Endometrial microvascular endothelial cells (primary cell): Measurements from ENCODE around the gene DNM2. TPM values are rescaled to one million over a fixed set of nuclear protein-coding genes. Genes with fewer than 3 reads are reported as not detected.
"Not testable (repeated sequence)": the region's sequence is repeated elsewhere in the genome, so short reads cannot be mapped to it uniquely, and the experiment has no call there.

Experiments
- in situ Hi-C: cut with HindIII; loops from 2 replicates; pipeline ENCODE4 v1.10.0; 2017; ENCODE audit warnings: low sequenced_read_pairs, low pct_unique_long_range_greater_than_20kb; ENCODE audit errors: inconsistent ontology term
- total RNA-seq: library from RNA; depleted of rRNA; stranded (reverse); fragments of >200 nt; gene quantifications from one replicate; pipeline ENCODE4 v1.2.3, GENCODE V29; 2015; ENCODE audit errors: inconsistent ontology term

Gene DNM2
- total RNA-seq, 1 donor from 2014 or later = 110 TPM

GRCh38 chr19:10868872-10869547, 151.1 kb downstream of the DNM2 start:
- in situ Hi-C loops = no loop called here

GRCh38 chr19:10869872-10870311, 152.0 kb downstream of the DNM2 start:
- in situ Hi-C loops = not testable (repeated sequence)

GRCh38 chr19:10870501-10870954, 152.6 kb downstream of the DNM2 start:
- in situ Hi-C loops = no loop called here

GRCh38 chr19:10870955-10871603, 153.2 kb downstream of the DNM2 start, which contains the start of gene CARM1:
Gene CARM1 (plus strand): TSS chr19:10871553. CDS start chr19:10871703, 150 bp downstream.
- in situ Hi-C loops = no loop called here

GRCh38 chr19:10871711-10872545, 154.0 kb downstream of the DNM2 start:
- in situ Hi-C loops = no loop called here

GRCh38 chr19:10872546-10873107, 154.7 kb downstream of the DNM2 start:
- in situ Hi-C loops = no loop called here

- in situ Hi-C loops = no loop called here
Observed at GRCh38 chr19:10874024-10874423, 156.1 kb downstream of the DNM2 start.

- in situ Hi-C loops = loop anchor here (25.0 kb wide), 1 partner anchor 161 kb away; no protein-coding TSS in a partner anchor
Observed at GRCh38 chr19:10876459-10877240, 158.8 kb downstream of the DNM2 start.

- in situ Hi-C loops = loop anchor here (25.0 kb wide), 1 partner anchor 160 kb away; no protein-coding TSS in a partner anchor
Observed at GRCh38 chr19:10877608-10878007, 159.7 kb downstream of the DNM2 start.

- in situ Hi-C loops = loop anchor here (25.0 kb wide), 1 partner anchor 159 kb away; no protein-coding TSS in a partner anchor
Observed at GRCh38 chr19:10878253-10878652, 160.4 kb downstream of the DNM2 start.

Other genes starting within 250 kb of the DNM2 start
- 90.3 TPM for gene KEAP1, start 214.7 kb upstream of the DNM2 start, total RNA-seq
- gene S1PR5, start 200.6 kb upstream of the DNM2 start, total RNA-seq = 2.0 TPM
- gene ATG4D, start 174.2 kb upstream of the DNM2 start, total RNA-seq = 31.9 TPM
- 10.2 TPM for gene KRI1, start 152.1 kb upstream of the DNM2 start, total RNA-seq
- gene CDKN2D, start 149.1 kb upstream of the DNM2 start, total RNA-seq = 2.0 TPM
- gene AP1M2, start 130.8 kb upstream of the DNM2 start, total RNA-seq = not detected
- gene SLC44A2, start 92.5 kb upstream of the DNM2 start, total RNA-seq = 70.4 TPM
- gene ILF3, start 63.7 kb upstream of the DNM2 start, total RNA-seq = 173 TPM
- 39.6 TPM for gene QTRT1, start 16.6 kb upstream of the DNM2 start, total RNA-seq
- gene TMED1, start 118.1 kb downstream of the DNM2 start, total RNA-seq = 52.4 TPM
- gene C19orf38, start 130.3 kb downstream of the DNM2 start, total RNA-seq = not detected
- 45.3 TPM for gene CARM1, start 153.5 kb downstream of the DNM2 start, total RNA-seq
- gene YIPF2, start 210.6 kb downstream of the DNM2 start, total RNA-seq = 47.9 TPM
- 32.8 TPM for gene TIMM29, start 210.7 kb downstream of the DNM2 start, total RNA-seq
- gene SMARCA4, start 243.0 kb downstream of the DNM2 start, total RNA-seq = 113 TPM